ENCODE data around the gene LMTK3.

The LMTK3 gene

GRCh38 chr19:48484931-48485612, 26.6 kb downstream of the LMTK3 start:
- DNase-seq, result no peak

DNA sequence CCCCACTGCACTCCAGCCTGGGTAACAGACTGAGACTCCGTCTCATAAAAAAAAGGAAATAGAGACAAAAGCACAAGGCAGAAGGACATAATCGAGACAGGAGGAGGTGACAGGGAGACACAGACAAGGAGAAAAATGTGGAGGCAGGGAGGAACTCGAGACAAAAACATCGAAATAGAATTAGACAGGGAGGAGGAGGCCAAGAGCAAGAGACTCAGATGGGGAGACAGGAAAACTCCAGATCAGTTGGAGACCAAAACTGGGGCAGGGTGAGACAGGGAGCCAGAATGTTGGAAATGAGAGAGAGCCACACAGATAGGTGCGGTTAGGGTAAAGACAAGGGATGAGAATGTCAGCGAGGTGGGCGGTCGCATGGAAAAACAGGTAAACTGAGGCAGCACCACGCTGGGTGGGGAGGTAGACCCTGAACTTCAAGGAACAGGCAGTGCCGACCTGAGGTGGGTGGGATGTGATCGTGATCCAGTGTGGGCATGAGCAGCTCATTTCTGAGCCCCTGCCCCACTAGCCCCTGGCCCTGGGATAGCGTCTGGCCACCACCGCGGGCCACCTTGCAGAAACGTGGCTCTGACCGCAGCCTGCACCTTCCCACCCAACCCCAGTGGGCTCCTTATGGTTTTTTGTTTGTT, 27.3 kb downstream of the LMTK3 start:
- DNase-seq, result no peak

DNA sequence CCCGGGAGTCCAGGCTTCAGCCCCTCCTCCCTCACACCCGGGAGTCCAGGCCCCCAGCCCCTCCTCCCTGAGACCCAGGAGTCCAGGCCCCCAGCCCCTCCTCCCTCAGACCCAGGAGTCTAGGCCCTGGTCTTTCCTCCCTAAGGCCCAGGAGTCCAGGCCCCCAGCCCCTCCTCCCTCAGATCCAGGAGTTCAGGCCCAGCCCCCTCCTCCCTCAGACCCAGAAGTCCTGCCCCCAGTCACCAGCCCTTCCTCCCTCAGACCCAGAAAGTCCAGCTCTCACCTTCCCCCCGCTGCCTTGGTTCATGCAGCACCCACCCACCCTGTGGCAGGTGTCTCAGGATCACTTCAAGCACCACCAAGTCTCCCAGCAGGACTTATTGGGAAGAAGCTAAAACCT, 28.3 kb downstream of the LMTK3 start:
- DNase-seq, result no peak

DNA sequence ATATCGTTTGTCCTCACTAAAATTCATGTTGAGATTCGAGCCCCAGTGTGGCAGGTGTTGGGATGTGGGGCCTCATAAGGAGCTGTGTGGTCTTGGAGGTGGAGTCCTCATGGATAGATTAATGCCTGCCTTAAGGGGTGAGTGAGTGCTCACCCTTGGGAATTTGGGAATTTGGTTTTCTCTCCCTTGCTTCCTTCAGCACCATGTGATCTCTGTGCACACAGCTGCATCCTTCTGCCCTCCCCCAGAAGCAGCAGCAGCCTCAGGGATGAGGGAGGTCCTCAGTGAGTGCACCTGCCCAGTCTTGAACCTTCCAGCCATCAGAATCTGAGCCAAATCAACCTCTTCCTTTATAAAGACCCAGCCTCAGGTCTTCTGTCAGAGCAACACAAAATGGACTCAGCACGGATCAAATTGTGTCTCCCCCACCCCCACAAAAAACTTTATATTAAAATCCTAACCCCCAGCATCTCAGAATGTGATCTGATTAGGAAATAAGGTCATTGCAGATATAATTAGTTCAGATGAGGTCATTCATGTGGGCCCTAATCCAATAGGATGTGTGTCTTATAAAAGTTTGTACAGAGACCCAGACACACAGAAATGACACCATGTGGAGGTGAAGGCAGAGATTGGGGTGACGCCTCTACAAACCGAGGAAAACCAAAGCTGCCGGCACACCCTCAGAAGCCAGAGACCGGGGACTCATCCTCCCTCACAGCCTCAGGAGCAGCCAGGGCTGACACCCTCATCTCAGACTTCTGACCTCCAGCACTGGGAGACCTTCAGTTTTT, 29.6 kb downstream of the LMTK3 start:
- no peak for DNase-seq

DNA sequence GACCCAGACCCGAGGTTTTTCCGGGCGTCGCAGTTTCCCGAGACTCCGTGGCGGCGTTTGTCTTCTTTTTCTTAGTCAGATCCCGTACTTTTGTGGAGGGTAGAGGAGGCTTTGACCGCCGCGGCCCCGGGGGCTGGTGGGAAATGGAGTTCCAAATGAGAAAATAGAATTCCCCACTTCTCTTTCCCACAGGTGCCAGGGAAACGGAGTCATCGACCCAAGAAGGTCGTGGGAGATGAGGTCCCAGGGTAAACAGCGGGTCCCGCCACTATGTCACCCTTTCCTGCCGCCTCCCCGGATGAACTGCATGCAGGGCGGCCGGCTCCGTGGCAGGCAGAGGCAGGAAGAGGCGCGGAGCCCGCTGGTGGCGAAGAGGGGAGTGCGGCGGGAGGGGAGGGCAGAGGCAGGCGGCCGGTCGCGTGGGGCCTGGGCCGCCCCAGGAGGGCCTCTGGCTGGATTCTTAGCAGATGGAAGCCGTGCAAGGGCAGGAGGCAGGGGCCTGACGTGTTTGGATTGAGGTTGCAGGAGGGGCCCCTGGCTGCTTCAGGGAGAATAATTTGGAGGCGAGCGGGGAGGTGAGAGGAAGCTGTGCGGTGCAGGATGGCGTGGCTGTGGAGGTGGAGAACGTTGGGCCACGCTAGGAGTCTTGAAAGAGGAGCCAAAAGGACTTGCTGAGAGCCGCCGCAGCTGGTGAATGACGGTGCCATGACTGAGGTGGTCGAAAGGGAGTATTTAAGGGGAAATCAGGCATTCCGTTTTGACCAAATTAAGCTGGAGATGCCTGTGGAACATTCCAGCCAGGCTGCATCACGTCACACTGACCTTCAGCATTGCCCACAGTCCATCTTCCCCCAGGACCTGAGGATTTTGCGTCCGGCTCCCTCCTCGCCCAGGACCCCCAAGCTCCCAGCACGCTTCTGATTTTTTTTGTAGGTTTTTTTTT, 30.8 kb downstream of the LMTK3 start:
- DNase-seq, result no peak

GRCh38 chr19:48480183-48480557, 31.5 kb downstream of the LMTK3 start:
- no peak for DNase-seq

DNA sequence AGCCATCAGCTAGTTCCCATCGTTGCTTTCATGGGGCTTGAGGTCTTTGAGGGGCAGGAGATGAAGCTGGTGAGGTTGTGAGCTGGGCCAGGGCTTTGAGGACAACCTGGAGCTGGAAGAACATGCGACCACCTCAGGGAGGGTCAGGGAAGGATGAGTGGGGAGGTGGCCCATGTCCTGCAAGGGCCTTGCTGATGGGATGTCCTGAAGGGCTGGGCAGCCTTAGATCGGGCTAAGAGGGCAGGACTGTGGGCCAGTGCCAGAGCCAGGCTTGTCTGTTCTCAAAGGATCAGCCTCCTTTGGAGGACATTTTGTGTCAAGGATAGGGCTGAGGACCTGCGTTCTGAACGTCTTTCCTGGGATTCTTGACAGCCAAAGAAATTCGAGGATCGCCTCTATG, 31.9 kb downstream of the LMTK3 start:
- DNase-seq, result no peak

- DNase-seq, result no peak
Measured at GRCh38 chr19:48478339-48479256, 33.0 kb downstream of the LMTK3 start.

GRCh38 chr19:48477698-48478338, 33.8 kb downstream of the LMTK3 start:
- DNase-seq, result no peak

DNA sequence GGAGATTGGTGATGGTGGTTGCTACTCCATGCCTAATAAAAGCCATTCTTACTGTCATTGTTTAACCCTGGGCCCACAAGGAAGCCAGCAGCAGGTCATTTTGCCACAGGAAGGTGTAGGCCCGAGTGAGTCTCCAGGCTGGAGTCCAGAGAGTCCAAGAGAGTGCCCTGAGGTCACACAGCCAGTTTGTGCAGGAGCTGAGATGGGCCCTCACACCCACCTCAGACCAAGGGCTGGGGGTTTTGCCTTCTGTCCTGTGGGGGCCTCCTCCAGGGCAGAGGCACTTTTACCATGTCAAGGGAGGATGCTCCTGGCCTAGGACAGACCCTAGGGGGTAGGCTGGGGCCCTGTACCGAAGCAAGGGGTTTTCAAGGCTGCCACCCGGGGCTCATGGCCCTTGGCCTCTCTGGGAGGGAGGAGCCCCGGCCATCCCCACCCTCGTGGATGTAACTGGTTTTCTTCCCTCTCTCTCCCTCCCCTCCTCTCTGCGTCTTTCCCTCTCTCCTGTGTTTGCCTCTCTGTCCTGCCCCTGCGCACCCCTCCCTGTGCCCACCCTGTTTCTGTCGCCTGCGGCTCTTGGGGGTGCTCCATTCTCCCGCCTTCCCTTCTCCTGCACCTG, 34.5 kb downstream of the LMTK3 start:
- DNase-seq, result no peak

DNA sequence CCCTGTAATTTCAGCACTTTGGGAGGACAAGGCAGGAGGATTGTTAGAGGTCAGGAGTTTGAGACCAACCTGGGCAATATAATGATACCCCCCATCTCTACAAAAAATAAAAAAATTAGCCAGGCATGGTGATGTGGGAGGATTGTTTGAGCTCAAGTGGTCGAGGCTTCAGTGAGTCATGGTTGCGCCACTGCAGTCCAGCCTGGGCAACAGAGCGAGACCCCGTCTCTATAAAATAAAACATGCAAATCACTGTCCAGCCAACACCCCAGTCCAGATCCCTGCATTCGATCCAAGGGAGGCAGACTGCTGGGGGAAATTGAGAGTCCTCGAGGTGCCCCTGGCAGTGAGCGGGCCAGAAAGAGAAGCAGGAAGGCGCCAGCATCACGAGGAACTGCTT, 35.5 kb downstream of the LMTK3 start:
- no peak for DNase-seq

- DNase-seq, result no peak
Measured at GRCh38 chr19:48475369-48476068, 36.1 kb downstream of the LMTK3 start.

- no peak for DNase-seq
Measured at GRCh38 chr19:48474084-48474592, 37.5 kb downstream of the LMTK3 start.

DNA sequence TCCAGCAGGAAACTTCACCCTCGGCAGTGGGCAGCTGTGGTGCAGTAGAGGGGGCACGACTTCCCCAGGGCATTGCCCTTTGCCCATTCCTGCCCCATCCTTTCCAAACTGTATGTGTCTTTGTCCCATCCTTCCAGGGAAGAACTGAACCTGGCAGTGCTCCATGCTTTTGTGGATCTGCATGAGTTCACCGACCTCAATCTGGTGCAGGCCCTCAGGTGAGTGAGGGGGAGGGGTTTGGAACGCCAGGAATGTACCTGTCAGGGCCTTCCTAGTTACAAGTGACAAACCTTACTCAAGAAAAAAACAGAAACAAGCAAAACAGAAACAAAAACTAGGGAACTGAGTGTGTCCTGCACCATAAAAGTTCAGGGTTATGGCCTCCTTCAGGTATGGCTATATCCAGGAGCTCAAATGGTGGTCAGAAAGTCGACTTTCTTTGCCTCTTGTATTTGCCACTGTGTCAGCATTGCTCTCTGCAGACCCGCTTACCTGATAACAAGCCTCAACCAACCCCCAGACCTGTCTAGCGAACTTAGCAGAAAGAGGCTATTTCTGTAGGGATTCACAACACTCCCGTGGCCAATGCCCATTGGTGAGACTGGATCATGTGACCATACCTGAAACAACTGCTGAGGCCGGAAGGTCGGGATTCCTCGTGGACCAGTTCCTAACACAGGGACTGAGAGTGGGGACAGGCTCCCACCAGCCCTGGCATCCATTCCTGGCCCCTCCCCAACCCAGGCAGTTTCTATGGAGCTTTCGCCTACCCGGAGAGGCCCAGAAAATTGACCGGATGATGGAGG, 38.3 kb downstream of the LMTK3 start:
- no peak for DNase-seq

- DNase-seq, result no peak
Measured at GRCh38 chr19:48471836-48472235, 39.8 kb downstream of the LMTK3 start.

DNA sequence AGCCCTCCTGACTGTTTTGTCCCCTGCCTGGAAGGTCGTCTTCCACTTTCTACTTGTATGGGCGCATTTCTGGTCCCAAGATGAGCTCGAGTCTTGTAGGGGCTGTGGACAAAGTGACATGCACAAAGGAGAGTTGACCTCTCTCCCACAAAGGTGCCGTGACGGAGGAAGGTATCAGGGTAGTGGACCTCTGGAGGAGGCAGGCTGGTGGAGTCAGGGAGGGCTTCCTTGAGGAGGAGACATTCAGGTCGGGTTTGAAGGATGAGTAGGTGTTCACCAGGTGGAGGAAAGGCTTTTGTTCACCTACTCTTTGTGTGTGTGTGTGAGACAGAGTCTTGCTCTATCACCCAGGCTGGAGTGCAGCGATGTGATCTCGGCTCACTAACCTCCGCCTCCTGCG, 40.8 kb downstream of the LMTK3 start:
- no peak for DNase-seq

DNA sequence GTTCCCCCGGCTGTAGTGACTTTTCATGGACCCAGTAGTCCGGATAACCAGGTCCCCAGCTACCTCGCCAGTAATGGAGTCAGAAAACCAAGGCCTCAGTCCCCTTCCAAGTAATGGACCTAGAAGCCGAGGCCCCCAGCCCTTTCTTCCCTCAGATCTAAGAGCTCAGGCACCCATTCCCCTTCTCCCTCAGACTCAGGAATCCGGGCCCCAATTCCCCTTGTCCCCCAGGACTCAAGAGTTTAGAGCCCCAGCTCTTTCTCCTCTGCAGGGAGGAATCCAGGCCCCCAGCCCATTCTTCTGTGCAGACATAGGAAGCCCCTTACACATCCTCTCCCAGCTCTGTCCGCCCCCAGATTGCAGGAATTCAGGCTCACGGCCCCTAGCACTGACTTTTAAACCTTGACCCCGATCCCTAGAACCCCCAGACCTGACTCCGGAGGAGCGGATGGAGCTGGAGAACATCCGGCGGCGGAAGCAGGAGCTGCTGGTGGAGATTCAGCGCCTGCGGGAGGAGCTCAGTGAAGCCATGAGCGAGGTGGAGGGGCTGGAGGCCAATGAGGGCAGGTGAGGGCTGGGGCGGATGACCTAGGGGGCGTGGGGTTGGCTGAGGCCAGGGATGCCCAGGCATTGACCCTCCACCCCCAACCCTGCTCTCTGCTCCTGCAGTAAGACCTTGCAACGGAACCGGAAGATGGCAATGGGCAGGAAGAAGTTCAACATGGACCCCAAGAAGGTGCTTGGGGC, 41.5 kb downstream of the LMTK3 start:
- DNase-seq, result no peak

- peak; percentile 16 for DNase-seq
Measured at GRCh38 chr19:48469289-48469881, 42.2 kb downstream of the LMTK3 start, which contains the start of gene CYTH2. CYTH2 (plus strand) TSS chr19:48469369; CDS start chr19:48469508, 139 bp downstream.
